Mesenchymal stem cell (in vitro differentiated cells and primary cell): ENCODE results near the gene HOXC9.

Source experiments
- DNase-seq: peaks from one replicate; pipeline ENCODE4 v3.0.0-alpha.2; 2013
- H2AFZ ChIP-seq: one replicate; pipeline ENCODE4 v1.6.1; 2013; ENCODE audit warnings: low read depth, mild to moderate bottlenecking, control low read depth, inconsistent platforms, low read length, moderate library complexity
- H2AK5ac ChIP-seq: 2 replicates; pipeline ENCODE4 v1.6.1; 2013; ENCODE audit warnings: low read length, moderate library complexity, mild to moderate bottlenecking, inconsistent platforms; ENCODE audit not compliant: severe bottlenecking
- H2BK120ac ChIP-seq: one replicate; pipeline ENCODE4 v1.6.1; 2013; ENCODE audit warnings: low read depth, mild to moderate bottlenecking, inconsistent platforms, low read length, moderate library complexity
- H2BK12ac ChIP-seq, 2 experiments: one replicate each; pipeline ENCODE4 v1.6.1; 2013; ENCODE audit warnings: inconsistent platforms in 2 of 2, low read length in 2 of 2, mild to moderate bottlenecking in 2 of 2, moderate library complexity in 2 of 2, control low read depth in 1 of 2
- H2BK15ac ChIP-seq: one replicate; pipeline ENCODE4 v1.6.1; 2013; ENCODE audit warnings: mild to moderate bottlenecking, low read depth, inconsistent platforms; ENCODE audit not compliant: poor library complexity, severe bottlenecking
- H2BK5ac ChIP-seq: 2 replicates; pipeline ENCODE4 v1.6.1; 2013; ENCODE audit warnings: low read depth, mild to moderate bottlenecking, low read length, control low read depth, inconsistent platforms; ENCODE audit not compliant: poor library complexity, severe bottlenecking
- H3K14ac ChIP-seq, 2 experiments: one replicate each; pipeline ENCODE4 v1.6.1; 2013; ENCODE audit warnings: inconsistent platforms in 2 of 2, low read length in 2 of 2, control low read depth in 1 of 2, mild to moderate bottlenecking in 1 of 2, moderate library complexity in 1 of 2
- H3K18ac ChIP-seq, 2 experiments: one replicate each; pipeline ENCODE4 v1.6.1; 2013; ENCODE audit warnings: inconsistent platforms in 2 of 2, low read length in 2 of 2, control low read depth in 1 of 2, low read depth in 1 of 2, mild to moderate bottlenecking in 1 of 2
- H3K23ac ChIP-seq, 2 experiments: one replicate each; pipeline ENCODE4 v1.6.1; 2013; ENCODE audit warnings: inconsistent platforms in 2 of 2, low read length in 2 of 2, mild to moderate bottlenecking in 2 of 2, moderate library complexity in 2 of 2, control low read depth in 1 of 2
- H3K27ac ChIP-seq: 2 replicates; pipeline ENCODE4 v1.5.1; 2013; ENCODE audit warnings: mild to moderate bottlenecking, moderate library complexity, low read length, control low read depth, inconsistent platforms; ENCODE audit not compliant: poor library complexity, severe bottlenecking
- H3K27me3 ChIP-seq, 2 experiments: 2 replicates each; pipeline versions ENCODE4 v1.6.1 to v1.7.0; 2013; ENCODE audit warnings: low read length in 2 of 2, mild to moderate bottlenecking in 2 of 2, moderate library complexity in 2 of 2, control low read depth in 1 of 2, inconsistent platforms in 1 of 2; ENCODE audit not compliant: control insufficient read depth in 1 of 2, insufficient read depth in 1 of 2
- H3K36me3 ChIP-seq, 2 experiments: 2 replicates each; pipeline versions ENCODE4 v1.6.1 to v1.7.0; 2013; ENCODE audit warnings: low read length in 2 of 2, control low read depth in 1 of 2, inconsistent platforms in 1 of 2, low read depth in 1 of 2, mild to moderate bottlenecking in 1 of 2; ENCODE audit not compliant: insufficient read depth in 2 of 2, control insufficient read depth in 1 of 2
- H3K4ac ChIP-seq, 2 experiments: one replicate each; pipeline ENCODE4 v1.6.1; 2013; ENCODE audit warnings: inconsistent platforms in 2 of 2, low read length in 2 of 2, mild to moderate bottlenecking in 2 of 2, moderate library complexity in 2 of 2, control low read depth in 1 of 2, low read depth in 1 of 2
- H3K4me1 ChIP-seq: 2 replicates; pipeline ENCODE4 v1.6.1; 2013; ENCODE audit warnings: low read depth, low read length, control low read depth; ENCODE audit not compliant: control insufficient read depth, insufficient read depth
- H3K4me2 ChIP-seq: 2 replicates; pipeline ENCODE4 v1.6.1; 2013; ENCODE audit warnings: low read length, mild to moderate bottlenecking, inconsistent platforms; ENCODE audit not compliant: poor library complexity, severe bottlenecking
- H3K4me3 ChIP-seq, 2 experiments: 2 replicates each; pipeline versions ENCODE4 v1.5.1 to v1.7.0; 2013; ENCODE audit warnings: low read length in 2 of 2, mild to moderate bottlenecking in 2 of 2, control low read depth in 1 of 2, low read depth in 1 of 2; ENCODE audit not compliant: insufficient read depth in 1 of 2
- H3K79me1 ChIP-seq: replicated peaks from 2 replicates; pipeline ENCODE4 v1.6.1; 2013; ENCODE audit warnings: mild to moderate bottlenecking, control low read depth, low read length, inconsistent platforms; ENCODE audit not compliant: poor library complexity, severe bottlenecking
- H3K9ac ChIP-seq: 2 replicates; pipeline ENCODE4 v1.7.0; 2013; ENCODE audit warnings: mild to moderate bottlenecking, low read length, moderate library complexity
- H3K9me3 ChIP-seq: 2 replicates; pipeline ENCODE4 v1.7.0; 2013; ENCODE audit warnings: mild to moderate bottlenecking, low read length; ENCODE audit not compliant: control insufficient read depth
- H4K8ac ChIP-seq: one replicate; pipeline ENCODE4 v1.6.1; 2013; ENCODE audit warnings: inconsistent platforms, mild to moderate bottlenecking, low read length, moderate library complexity
- H4K91ac ChIP-seq: one replicate; pipeline ENCODE4 v1.6.1; 2013; ENCODE audit warnings: mild to moderate bottlenecking, low read length, inconsistent platforms
- WGBS: methylation state at CpG from one replicate; pipeline ENCODE4 v1.1.7; 2013; ENCODE audit warnings: mixed read lengths; 5-methylcytosine and 5-hydroxymethylcytosine counted together

Gene HOXC9

DNA sequence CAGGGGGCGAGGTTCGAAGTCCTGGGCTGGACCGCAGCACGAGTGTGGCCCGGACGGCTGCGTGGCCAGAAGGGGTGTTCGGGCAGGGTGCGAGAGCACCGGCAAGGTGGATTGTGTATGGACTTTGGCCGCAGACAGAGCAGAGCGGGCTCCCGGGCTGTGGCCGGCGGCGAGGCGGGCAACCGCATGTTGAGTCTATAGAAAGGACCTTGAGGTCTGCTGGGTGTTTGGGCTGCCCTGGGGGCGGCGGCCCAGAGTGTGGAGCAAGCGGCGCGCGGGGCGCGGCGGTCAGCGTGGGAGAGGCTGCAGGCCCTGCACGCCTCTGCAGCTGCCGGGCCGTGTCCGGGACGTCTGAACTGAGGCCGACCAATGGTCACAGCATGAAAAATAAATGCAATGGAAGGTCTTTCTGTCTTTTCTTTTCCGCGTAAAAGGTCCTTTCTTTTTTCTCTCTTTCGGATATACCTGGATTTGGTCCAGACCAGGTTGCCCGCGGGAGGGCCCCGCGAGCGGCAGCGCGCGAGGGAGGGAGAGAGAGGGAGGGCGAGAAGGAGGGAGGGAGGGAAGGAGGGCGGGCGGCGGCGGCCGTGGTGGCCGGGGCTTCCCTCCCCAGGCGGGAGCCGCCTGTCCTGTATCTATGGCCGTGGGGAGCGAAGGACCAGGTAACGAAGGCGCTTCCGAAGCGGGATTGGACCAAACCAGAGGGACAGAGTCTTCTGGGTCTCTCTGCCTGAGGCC lies 5.5 kb upstream of the HOXC9 start:
- DNase-seq = no peak
- Histone ChIP-seq H4K91ac (no peak overlapping the region), H3K14ac (no peak overlapping the region), H3K9ac (peak overlapping the region; percentile 98), H4K8ac (peak overlapping the region; percentile 29), H2BK120ac (no peak overlapping the region), H3K4me1 (peaks cover 34% of the 10 kb centered on the region), H2AK5ac (no peak overlapping the region), H3K79me1 (no peaks in the 10 kb centered on the region), H3K23ac (peak overlapping the region in 1 of 2 experiments; percentile 66), H3K4ac (peak overlapping the region; percentile 41 to 57), H3K4me3 (peak overlapping the region; percentile 63 to 87), H3K27me3 (peaks cover 0 to 4% of the 10 kb centered on the region in 2 experiments), H3K36me3 (no peaks in the 10 kb centered on the region), H2BK15ac (peak overlapping the region; percentile 84), H2BK5ac (peak overlapping the region; percentile 75), H3K27ac (peak overlapping the region; percentile 83), H2BK12ac (peak overlapping the region in 1 of 2 experiments; percentile 34), H2AFZ (no peak overlapping the region), H3K18ac (peak overlapping the region in 1 of 2 experiments; percentile 62), H3K4me2 (peak overlapping the region; percentile 64), H3K9me3 (no peaks in the 10 kb centered on the region)
- WGBS = 7% methylated on average over 45 of the region's 60 CpGs

DNA sequence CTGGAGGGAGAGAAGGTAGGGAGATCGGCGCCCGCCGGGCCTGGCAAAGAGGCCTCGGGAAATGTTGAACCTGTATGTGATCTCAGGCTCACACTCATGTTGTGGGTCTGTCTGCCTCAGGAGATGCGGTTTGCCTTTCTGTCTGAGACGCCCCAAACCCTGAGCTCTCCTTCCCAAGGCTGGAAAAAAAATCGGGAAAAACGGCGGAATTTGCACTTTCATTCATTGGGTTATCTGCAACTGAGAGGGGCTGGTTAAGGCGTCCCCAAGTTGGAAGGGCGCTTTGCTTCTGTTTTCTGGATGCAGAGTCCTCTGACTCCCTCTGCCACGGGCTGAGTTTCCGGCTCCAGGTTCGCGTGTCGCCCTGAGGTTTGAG lies 5.0 kb upstream of the HOXC9 start:
- Histone ChIP-seq H4K91ac (no peak overlapping the region), H3K9ac (peak overlapping the region; percentile 98)
- DNase-seq = no peak

DNA sequence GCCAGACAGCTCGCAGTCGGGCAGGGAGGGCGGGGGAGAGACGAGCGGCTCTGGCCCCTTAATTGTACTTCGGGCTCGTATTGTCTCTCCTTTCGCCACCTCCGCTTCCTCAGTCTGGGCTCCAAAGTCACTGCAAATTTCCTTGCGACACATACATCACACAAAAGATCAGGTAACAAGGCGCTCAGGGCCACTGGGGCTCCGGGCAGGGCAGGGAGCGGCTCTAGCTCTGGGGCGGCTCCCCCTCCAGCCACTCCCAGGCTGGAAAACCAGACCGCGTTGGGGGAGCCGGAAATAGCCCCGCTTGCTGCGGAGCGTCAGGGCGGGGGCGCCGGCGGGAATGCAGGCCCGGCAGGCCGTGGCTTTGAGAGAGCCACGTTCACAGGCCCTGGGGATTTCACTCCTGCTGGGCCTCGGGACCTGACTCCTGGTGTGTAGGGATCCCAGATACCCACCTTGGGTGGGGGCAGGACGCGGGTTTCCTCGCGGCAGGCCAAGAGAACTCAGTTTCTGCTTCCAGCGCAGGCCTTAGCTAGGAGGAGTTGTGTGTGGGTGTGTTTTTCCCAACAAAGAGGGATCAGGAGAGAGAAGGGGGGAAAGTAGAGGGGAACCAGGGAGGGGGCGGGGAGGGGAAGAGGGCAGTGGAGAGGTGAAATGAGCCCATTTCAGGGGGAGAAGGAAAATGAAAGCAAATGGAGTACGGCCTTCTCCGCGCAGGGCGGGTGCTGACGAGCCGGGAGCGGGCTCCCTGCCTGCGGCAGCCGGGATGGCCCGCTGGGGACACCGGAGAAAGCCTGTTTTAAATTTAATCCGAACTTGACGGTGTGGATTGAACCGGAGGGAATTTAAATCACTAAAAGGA lies 4.4 kb upstream of the HOXC9 start:
- H3K18ac ChIP-seq = peak overlapping the region; percentile 50 to 54
- WGBS = 2% methylated on average over 48 of the region's 48 CpGs
- H4K91ac ChIP-seq = peak overlapping the region; percentile 36
- DNase-seq = peak; percentile 72
- H3K27ac ChIP-seq = peak overlapping the region; percentile 83
- peaks cover 30% of the 10 kb centered on the region for H3K4me1 ChIP-seq
- H4K8ac ChIP-seq = peak overlapping the region; percentile 63
- no peak overlapping the region for H3K23ac ChIP-seq
- H2BK12ac ChIP-seq = peak overlapping the region in 1 of 2 experiments; percentile 15
- peak overlapping the region; percentile 63 to 87 for H3K4me3 ChIP-seq
- peak overlapping the region; percentile 21 for H2AK5ac ChIP-seq
- H3K36me3 ChIP-seq = no peaks in the 10 kb centered on the region
- peak overlapping the region; percentile 5 to 64 for H3K4ac ChIP-seq
- H2AFZ ChIP-seq = no peak overlapping the region
- H2BK15ac ChIP-seq = peak overlapping the region; percentile 66
- peak overlapping the region; percentile 98 for H3K9ac ChIP-seq
- H2BK120ac ChIP-seq = peak overlapping the region; percentile 89
- H3K9me3 ChIP-seq = no peaks in the 10 kb centered on the region
- H3K4me2 ChIP-seq = peak overlapping the region; percentile 64
- H2BK5ac ChIP-seq = peak overlapping the region; percentile 73
- H3K27me3 ChIP-seq = peaks cover 0 to 4% of the 10 kb centered on the region in 2 experiments
- H3K14ac ChIP-seq = no peak overlapping the region
- H3K79me1 ChIP-seq = no peaks in the 10 kb centered on the region

More for the DNA sequence above, 5.0 kb upstream of the HOXC9 start:
- peak overlapping the region; percentile 63 to 87 for H3K4me3 ChIP-seq
- no peak overlapping the region for H2BK12ac ChIP-seq
- peak overlapping the region; percentile 75 for H2BK5ac ChIP-seq
- H2BK15ac ChIP-seq = peak overlapping the region; percentile 84
- no peak overlapping the region for H2BK120ac ChIP-seq
- H3K4me1 ChIP-seq = peaks cover 32% of the 10 kb centered on the region
- H3K27ac ChIP-seq = peak overlapping the region; percentile 83
- H3K23ac ChIP-seq = no peak overlapping the region
- no peaks in the 10 kb centered on the region for H3K36me3 ChIP-seq
- H3K18ac ChIP-seq = peak overlapping the region in 1 of 2 experiments; percentile 62
- WGBS = 4% methylated on average over 17 of the region's 17 CpGs
- no peak overlapping the region for H2AFZ ChIP-seq
- H3K4ac ChIP-seq = no peak overlapping the region
- H2AK5ac ChIP-seq = no peak overlapping the region
- H3K14ac ChIP-seq = no peak overlapping the region
- peaks cover 0 to 4% of the 10 kb centered on the region in 2 experiments for H3K27me3 ChIP-seq
- H3K4me2 ChIP-seq = peak overlapping the region; percentile 64
- no peaks in the 10 kb centered on the region for H3K79me1 ChIP-seq
- no peaks in the 10 kb centered on the region for H3K9me3 ChIP-seq
- no peak overlapping the region for H4K8ac ChIP-seq
